Hepatocyte (in vitro differentiated cells): ENCODE data around the gene POLR2A.
"Not testable (repeated sequence)": the region's sequence is repeated elsewhere in the genome, so short reads cannot be mapped to it uniquely, and the experiment has no call there.

Source experiments
- EZH2phosphoT487 ChIP-seq: fragments of 200-600 bp; sonication (generic); IDR thresholded peaks from one replicate; pipeline ENCODE4 v1.6.1; 2018; ENCODE audit warnings: antibody characterized with exemption, mild to moderate bottlenecking, low read depth, moderate library complexity; ENCODE audit not compliant: unreplicated experiment, severe bottlenecking
- TF ChIP-seq, protein P1 (sequence below): fragments of 200-600 bp; sonication (generic); IDR thresholded peaks from 2 replicates; pipeline ENCODE4 v1.5.1; 2016; ENCODE audit warnings: antibody characterized with exemption, mild to moderate bottlenecking; ENCODE audit not compliant: poor library complexity

DNA sequence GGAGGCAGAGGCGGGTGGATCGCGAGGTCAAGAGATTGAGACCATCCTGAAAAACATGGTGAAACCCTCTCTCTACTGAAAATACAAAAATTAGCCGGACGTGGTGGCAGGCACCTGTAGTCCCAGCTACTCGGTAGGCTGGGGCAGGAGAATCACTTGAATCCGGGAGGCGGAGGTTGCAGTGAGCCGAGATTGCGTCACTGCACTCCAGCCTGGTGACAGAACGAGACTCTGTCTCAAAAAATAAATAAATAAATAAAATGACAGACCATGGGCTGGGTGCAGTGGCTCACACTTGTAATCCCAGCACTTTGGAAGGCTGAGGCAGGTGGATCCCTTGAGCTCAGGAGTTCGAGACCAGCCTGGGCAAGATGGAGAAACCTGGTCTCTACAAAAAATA lies 14.3 kb upstream of the POLR2A start:
- TF ChIP-seq EZH2phosphoT487, result not testable (repeated sequence)
- TF ChIP-seq, protein P1, sequence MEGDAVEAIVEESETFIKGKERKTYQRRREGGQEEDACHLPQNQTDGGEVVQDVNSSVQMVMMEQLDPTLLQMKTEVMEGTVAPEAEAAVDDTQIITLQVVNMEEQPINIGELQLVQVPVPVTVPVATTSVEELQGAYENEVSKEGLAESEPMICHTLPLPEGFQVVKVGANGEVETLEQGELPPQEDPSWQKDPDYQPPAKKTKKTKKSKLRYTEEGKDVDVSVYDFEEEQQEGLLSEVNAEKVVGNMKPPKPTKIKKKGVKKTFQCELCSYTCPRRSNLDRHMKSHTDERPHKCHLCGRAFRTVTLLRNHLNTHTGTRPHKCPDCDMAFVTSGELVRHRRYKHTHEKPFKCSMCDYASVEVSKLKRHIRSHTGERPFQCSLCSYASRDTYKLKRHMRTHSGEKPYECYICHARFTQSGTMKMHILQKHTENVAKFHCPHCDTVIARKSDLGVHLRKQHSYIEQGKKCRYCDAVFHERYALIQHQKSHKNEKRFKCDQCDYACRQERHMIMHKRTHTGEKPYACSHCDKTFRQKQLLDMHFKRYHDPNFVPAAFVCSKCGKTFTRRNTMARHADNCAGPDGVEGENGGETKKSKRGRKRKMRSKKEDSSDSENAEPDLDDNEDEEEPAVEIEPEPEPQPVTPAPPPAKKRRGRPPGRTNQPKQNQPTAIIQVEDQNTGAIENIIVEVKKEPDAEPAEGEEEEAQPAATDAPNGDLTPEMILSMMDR, result not testable (repeated sequence)
